CD4-positive, alpha-beta T cell (primary cell): Measurements from ENCODE around the gene TRHDE. TPM values are rescaled to one million over a fixed set of nuclear protein-coding genes. Genes with fewer than 3 reads are reported as not detected.

ENCODE experiments used
- ATAC-seq: fragments of 200-7000 bp; cut with Tn5 transposase; one replicate; pipeline ENCODE4 v1.10.0; 2022; ENCODE audit warnings: mild to moderate bottlenecking; ENCODE audit not compliant: poor library complexity
- CTCF ChIA-PET: fragments of 350-600 bp; sonication (Branson Sonifier 250); formaldehyde crosslinking; loops from one replicate; lab custom pipeline; 2021; ENCODE audit warnings: antibody characterized with exemption, inconsistent platforms; lab: Charles Lee
- POLR2A ChIA-PET: fragments of 350-600 bp; sonication (Branson Sonifier 250); formaldehyde crosslinking; loops from one replicate; lab custom pipeline; 2021; ENCODE audit warnings: antibody characterized with exemption, inconsistent platforms; lab: Charles Lee
- DNase-seq, 14 experiments: peaks; one replicate each; pipeline ENCODE4 v3.0.0-alpha.2; 2013 to 2020; ENCODE audit warnings: mixed read lengths in 2 of 14
- H3K27ac ChIP-seq, 2 donors: one replicate each; pipeline versions ENCODE4 v1.5.1 to v1.7.0; 2013; ENCODE audit warnings: low read length in 2 of 2, low read depth in 1 of 2, mild to moderate bottlenecking in 1 of 2
- H3K27me3 ChIP-seq, 2 experiments: 1 replicate in 1 of 2; 2 replicates in 1 of 2; pipeline versions ENCODE4 v1.6.1 to v1.7.0; 2013; ENCODE audit warnings: low read length in 2 of 2, control low read depth in 1 of 2, mild to moderate bottlenecking in 1 of 2, moderate library complexity in 1 of 2; ENCODE audit not compliant: insufficient read depth in 2 of 2, control insufficient read depth in 1 of 2
- H3K36me3 ChIP-seq: one replicate; pipeline ENCODE4 v1.6.1; 2013; ENCODE audit warnings: low read length, control low read depth; ENCODE audit not compliant: insufficient read depth
- H3K4me1 ChIP-seq: one replicate; pipeline ENCODE4 v1.6.1; 2013; ENCODE audit warnings: low read length, control low read depth; ENCODE audit not compliant: insufficient read depth
- H3K4me3 ChIP-seq: one replicate; pipeline ENCODE4 v1.5.1; 2013; ENCODE audit warnings: mild to moderate bottlenecking, low read length, moderate library complexity
- H3K9me3 ChIP-seq, 2 experiments: 1 replicate in 1 of 2; 2 replicates in 1 of 2; pipeline versions ENCODE4 v1.6.1 to v1.7.0; 2013; ENCODE audit warnings: low read length in 2 of 2, mild to moderate bottlenecking in 2 of 2, control low read depth in 1 of 2, moderate library complexity in 1 of 2; ENCODE audit not compliant: control insufficient read depth in 1 of 2, insufficient read depth in 1 of 2
- H3K27ac Mint-ChIP-seq: one replicate; pipeline ENCODE4 v1.8.0; 2020; ENCODE audit warnings: mixed read lengths
- H3K27me3 Mint-ChIP-seq: one replicate; pipeline ENCODE4 v1.8.0; 2021; ENCODE audit warnings: mixed read lengths
- H3K36me3 Mint-ChIP-seq: one replicate; pipeline ENCODE4 v1.8.0; 2021; ENCODE audit warnings: low read depth, mixed read lengths
- H3K4me1 Mint-ChIP-seq: one replicate; pipeline ENCODE4 v1.8.0; 2021; ENCODE audit warnings: low read depth, mixed read lengths
- H3K4me3 Mint-ChIP-seq: one replicate; pipeline ENCODE4 v1.8.0; 2020; ENCODE audit warnings: mild to moderate bottlenecking, mixed read lengths
- H3K9me3 Mint-ChIP-seq: one replicate; pipeline ENCODE4 v1.8.0; 2020; ENCODE audit warnings: mixed read lengths
- CTCF ChIP-seq: fragments of 200-600 bp; IDR thresholded peaks from one replicate; pipeline ENCODE4 v1.8.0; 2022; ENCODE audit warnings: antibody characterized with exemption, mild to moderate bottlenecking
- intact Hi-C, 2 experiments: fragments of 100-400 bp; cut with DNase I in 1 of 2; cut with micrococcal nuclease in 1 of 2; formaldehyde crosslinking; loops; one replicate each; pipeline versions ENCODE4 v1.15.1 to v1.9.0; 2023 to 2025; cut with DNase I, micrococcal nuclease
- total RNA-seq, 174 experiments: library from RNA in 2 of 174; stranded (reverse) in 2 of 174; gene quantifications; one replicate each; pipeline ENCODE4 v1.2.3 and lab custom pipeline; 2021 to 2026

The TRHDE gene
- total RNA-seq, 2 experiments from 2014 or later = not detected

- no peaks in the 10 kb centered on the region for H3K27me3 Mint-ChIP-seq
- H3K36me3 ChIP-seq = no peaks in the 10 kb centered on the region
- no peak overlapping the region for H3K4me3 Mint-ChIP-seq
- no peak overlapping the region for H3K27ac Mint-ChIP-seq
- POLR2A ChIA-PET = no interaction called here
- CTCF ChIA-PET = no interaction called here
- no peak for TF ChIP-seq CTCF
- H3K36me3 Mint-ChIP-seq = no peaks in the 10 kb centered on the region
- intact Hi-C loops = no loop called here
- no peak overlapping the region for H3K4me3 ChIP-seq
- no peaks in the 10 kb centered on the region for H3K9me3 ChIP-seq
- H3K9me3 Mint-ChIP-seq = no peaks in the 10 kb centered on the region
- no peaks in the 10 kb centered on the region for H3K4me1 ChIP-seq
- DNase-seq (no peak), ATAC-seq (no peak)
- H3K4me1 Mint-ChIP-seq = no peaks in the 10 kb centered on the region
- no peaks in the 10 kb centered on the region for H3K27me3 ChIP-seq
- no peak overlapping the region for H3K27ac ChIP-seq
Measured at GRCh38 chr12:72307229-72307628, 35.1 kb downstream of the TRHDE start.

GRCh38 chr12:72311946-72312345 is 39.8 kb downstream of the TRHDE start:
- H3K4me1 ChIP-seq = no peaks in the 10 kb centered on the region
- H3K27me3 ChIP-seq = no peaks in the 10 kb centered on the region
- no peak overlapping the region for H3K4me3 ChIP-seq
- H3K4me3 Mint-ChIP-seq = no peak overlapping the region
- ChIA-PET CTCF (no interaction called here), POLR2A (no interaction called here)
- no peak for TF ChIP-seq CTCF
- H3K4me1 Mint-ChIP-seq = no peaks in the 10 kb centered on the region
- no peaks in the 10 kb centered on the region for H3K36me3 Mint-ChIP-seq
- H3K36me3 ChIP-seq = no peaks in the 10 kb centered on the region
- no peak overlapping the region for H3K27ac Mint-ChIP-seq
- DNase-seq (no peak), ATAC-seq (no peak)
- no peaks in the 10 kb centered on the region for H3K9me3 ChIP-seq
- intact Hi-C loops = no loop called here
- no peak overlapping the region for H3K27ac ChIP-seq
- H3K27me3 Mint-ChIP-seq = no peaks in the 10 kb centered on the region
- H3K9me3 Mint-ChIP-seq = no peaks in the 10 kb centered on the region

- Mint-ChIP-seq H3K9me3 (peaks cover 2% of the 10 kb centered on the region), H3K36me3 (no peaks in the 10 kb centered on the region), H3K4me1 (no peaks in the 10 kb centered on the region), H3K27me3 (no peaks in the 10 kb centered on the region), H3K27ac (no peak overlapping the region), H3K4me3 (no peak overlapping the region)
- TF ChIP-seq CTCF = no peak
- no peaks in the 10 kb centered on the region for H3K4me1 ChIP-seq
- H3K4me3 ChIP-seq = no peak overlapping the region
- DNase-seq (no peak), ATAC-seq (no peak)
- intact Hi-C loops = no loop called here
- no peaks in the 10 kb centered on the region for H3K36me3 ChIP-seq
- ChIA-PET POLR2A (no interaction called here), CTCF (no interaction called here)
- no peak overlapping the region for H3K27ac ChIP-seq
- no peaks in the 10 kb centered on the region for H3K9me3 ChIP-seq
- H3K27me3 ChIP-seq = no peaks in the 10 kb centered on the region
Measured at GRCh38 chr12:72313806-72314205, 41.6 kb downstream of the TRHDE start.
